ENCODE results near the gene EHMT1.

EHMT1 gene

GRCh38 chr9:137673886-137674285, 55.1 kb downstream of the EHMT1 start:
- TF ChIP-seq CTCF (conservative IDR thresholded peaks at IDR 0.05; ENCODE audit: low read length): no peak
- H3K4me3 ChIP-seq (ENCODE audit: low read length): no peak overlapping the region
- DNase-seq (ENCODE audit: low read depth): no peak

- H3K4me3 ChIP-seq (ENCODE audit: low read length): no peak overlapping the region
- TF ChIP-seq CTCF (conservative IDR thresholded peaks at IDR 0.05; ENCODE audit: low read length): no peak
- no peak for DNase-seq (ENCODE audit: low read depth)
Measured at GRCh38 chr9:137674307-137674975, 55.6 kb downstream of the EHMT1 start.

DNA sequence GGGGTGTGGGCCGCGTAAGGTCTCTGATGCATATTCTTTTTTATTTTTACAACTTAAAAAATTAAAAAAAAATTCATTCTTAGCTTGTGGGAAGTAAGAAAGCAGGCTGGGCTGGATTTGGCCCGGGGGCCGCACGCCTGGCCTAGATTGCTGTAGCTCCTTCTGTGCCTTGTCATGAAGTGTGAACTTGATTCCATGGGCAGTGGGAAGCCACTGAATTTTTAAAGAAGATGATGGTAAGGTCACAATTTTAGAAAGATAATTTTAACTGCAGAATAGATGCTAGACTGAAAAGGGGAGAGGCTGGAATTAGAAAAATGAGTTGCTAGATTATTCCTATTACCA, 56.1 kb downstream of the EHMT1 start:
- H3K4me3 ChIP-seq (ENCODE audit: low read length): no peak overlapping the region
- DNase-seq (ENCODE audit: low read depth): no peak
- TF ChIP-seq CTCF (conservative IDR thresholded peaks at IDR 0.05; ENCODE audit: low read length): no peak

- H3K4me3 ChIP-seq (ENCODE audit: low read length): no peak overlapping the region
- DNase-seq (ENCODE audit: low read depth): no peak
- TF ChIP-seq CTCF (conservative IDR thresholded peaks at IDR 0.05; ENCODE audit: low read length): no peak
Measured at GRCh38 chr9:137676998-137677397, 58.2 kb downstream of the EHMT1 start.

DNA sequence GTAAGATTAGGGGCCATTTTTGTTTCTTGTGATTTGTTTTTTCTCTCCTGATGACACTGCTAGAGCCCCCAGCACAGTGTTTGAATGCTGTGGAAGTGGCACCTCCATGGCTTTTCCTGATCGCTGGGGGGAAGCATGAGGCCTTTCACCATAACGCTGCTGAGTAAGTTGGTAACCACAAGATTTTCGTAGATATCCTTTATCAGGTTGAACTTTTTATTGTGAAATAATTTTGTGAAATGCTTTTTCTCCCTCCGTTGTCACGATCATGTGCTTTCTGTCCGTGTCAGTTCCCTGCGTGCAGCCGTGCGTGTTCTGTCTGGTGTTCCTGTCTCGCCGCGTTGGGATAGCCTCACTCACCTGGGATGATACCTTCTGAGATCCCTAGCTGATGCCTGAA, 59.4 kb downstream of the EHMT1 start:
- no peak for TF ChIP-seq CTCF (conservative IDR thresholded peaks at IDR 0.05; ENCODE audit: low read length)
- DNase-seq (ENCODE audit: low read depth): no peak
- H3K4me3 ChIP-seq (ENCODE audit: low read length): no peak overlapping the region

GRCh38 chr9:137679249-137679648, 60.4 kb downstream of the EHMT1 start:
- no peak for DNase-seq (ENCODE audit: low read depth)
- H3K4me3 ChIP-seq (ENCODE audit: low read length): no peak overlapping the region
- no peak for TF ChIP-seq CTCF (conservative IDR thresholded peaks at IDR 0.05; ENCODE audit: low read length)

- no peak for DNase-seq (ENCODE audit: low read depth)
- TF ChIP-seq CTCF (conservative IDR thresholded peaks at IDR 0.05; ENCODE audit: low read length): no peak
- no peak overlapping the region for H3K4me3 ChIP-seq (ENCODE audit: low read length)
Measured at GRCh38 chr9:137679695-137680305, 61.0 kb downstream of the EHMT1 start.
